ENCODE measurements around the gene MCAT.

MCAT gene, protein sequence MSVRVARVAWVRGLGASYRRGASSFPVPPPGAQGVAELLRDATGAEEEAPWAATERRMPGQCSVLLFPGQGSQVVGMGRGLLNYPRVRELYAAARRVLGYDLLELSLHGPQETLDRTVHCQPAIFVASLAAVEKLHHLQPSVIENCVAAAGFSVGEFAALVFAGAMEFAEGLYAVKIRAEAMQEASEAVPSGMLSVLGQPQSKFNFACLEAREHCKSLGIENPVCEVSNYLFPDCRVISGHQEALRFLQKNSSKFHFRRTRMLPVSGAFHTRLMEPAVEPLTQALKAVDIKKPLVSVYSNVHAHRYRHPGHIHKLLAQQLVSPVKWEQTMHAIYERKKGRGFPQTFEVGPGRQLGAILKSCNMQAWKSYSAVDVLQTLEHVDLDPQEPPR

DNA sequence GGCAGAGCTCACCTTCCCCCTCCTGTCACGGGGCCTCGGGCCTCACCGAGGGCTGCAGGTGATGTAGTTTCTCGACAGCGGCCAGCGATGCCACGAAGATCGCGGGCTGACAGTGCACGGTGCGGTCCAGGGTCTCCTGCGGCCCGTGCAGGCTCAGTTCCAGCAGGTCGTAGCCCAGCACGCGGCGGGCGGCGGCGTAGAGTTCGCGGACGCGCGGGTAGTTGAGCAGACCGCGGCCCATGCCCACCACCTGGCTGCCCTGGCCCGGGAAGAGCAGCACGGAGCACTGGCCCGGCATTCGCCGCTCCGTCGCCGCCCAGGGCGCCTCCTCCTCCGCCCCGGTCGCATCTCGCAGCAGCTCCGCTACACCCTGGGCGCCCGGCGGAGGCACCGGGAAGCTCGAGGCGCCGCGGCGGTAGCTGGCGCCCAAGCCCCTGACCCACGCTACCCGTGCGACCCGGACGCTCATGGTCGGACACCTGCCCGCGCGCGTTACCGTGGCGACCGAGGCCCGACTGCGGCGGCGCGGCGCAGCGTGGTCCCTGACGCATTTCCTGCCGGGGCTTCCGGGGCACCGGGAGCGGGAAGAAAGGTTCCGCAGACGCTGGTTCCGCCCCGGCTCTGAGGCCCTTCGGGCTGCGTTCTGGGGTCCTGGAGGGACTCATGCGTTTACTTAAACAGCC is at the start of gene MCAT:
Gene MCAT, minus strand, starts transcription at position 519 of the 683 bp plus-strand sequence. Its CDS starts 50 bp downstream, at position 469.
- DNase-seq (ENCODE audit: low read depth), result peak; percentile 67

DNA sequence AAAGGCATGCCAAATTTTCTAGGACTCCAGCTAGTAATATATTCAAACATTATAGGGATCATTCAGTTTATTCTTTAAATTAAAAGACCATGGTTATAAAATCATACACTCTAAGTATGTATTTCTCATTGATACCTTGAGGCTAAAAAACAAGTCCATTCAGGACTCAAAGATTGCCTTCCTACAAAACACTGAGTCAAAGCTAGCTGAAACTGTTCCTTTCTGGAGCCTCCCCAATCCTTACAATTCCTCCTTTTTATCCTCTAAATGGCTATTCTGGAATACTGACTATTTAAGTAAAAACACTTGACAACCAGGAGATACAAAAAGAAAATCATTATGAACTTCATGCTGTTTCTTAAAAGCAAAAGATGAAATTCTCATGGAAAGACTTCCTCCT is 48.6 kb upstream of the MCAT start:
- DNase-seq (ENCODE audit: low read depth), result no peak

DNA sequence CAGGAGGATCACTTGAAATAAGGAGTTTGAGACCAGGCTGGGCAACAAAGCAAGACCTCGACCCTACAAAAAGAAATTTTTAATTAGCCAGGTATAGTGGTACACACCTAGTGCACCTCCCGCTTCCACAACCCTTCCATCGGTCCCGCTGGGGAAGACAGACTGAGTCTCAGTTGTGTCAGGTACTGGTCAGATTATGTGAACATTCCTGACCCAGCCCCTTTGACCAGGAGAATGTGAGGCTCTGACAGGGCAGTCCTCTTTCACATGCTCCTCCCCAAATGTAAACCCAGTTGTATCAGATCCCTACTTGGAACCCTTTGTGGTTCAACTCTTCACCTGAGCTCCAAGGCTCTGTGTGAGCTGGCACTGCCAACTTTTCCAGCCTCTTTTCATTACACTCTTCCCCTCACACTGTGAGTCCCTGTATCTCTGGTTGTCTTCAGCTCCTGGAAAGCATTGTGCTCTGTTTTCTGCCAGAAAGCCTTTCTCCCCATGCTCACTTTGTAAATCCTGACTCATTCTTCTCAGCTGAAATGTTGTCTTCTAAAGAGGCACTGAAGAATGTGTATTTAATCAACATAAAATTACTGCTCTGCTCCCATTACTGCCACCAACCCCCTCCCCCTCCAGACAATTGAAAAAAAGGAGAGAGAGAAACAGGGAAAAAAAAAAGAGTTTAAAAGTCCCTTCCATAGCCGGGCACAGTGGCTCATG is 45.8 kb upstream of the MCAT start:
- no peak for DNase-seq (ENCODE audit: low read depth)

DNA sequence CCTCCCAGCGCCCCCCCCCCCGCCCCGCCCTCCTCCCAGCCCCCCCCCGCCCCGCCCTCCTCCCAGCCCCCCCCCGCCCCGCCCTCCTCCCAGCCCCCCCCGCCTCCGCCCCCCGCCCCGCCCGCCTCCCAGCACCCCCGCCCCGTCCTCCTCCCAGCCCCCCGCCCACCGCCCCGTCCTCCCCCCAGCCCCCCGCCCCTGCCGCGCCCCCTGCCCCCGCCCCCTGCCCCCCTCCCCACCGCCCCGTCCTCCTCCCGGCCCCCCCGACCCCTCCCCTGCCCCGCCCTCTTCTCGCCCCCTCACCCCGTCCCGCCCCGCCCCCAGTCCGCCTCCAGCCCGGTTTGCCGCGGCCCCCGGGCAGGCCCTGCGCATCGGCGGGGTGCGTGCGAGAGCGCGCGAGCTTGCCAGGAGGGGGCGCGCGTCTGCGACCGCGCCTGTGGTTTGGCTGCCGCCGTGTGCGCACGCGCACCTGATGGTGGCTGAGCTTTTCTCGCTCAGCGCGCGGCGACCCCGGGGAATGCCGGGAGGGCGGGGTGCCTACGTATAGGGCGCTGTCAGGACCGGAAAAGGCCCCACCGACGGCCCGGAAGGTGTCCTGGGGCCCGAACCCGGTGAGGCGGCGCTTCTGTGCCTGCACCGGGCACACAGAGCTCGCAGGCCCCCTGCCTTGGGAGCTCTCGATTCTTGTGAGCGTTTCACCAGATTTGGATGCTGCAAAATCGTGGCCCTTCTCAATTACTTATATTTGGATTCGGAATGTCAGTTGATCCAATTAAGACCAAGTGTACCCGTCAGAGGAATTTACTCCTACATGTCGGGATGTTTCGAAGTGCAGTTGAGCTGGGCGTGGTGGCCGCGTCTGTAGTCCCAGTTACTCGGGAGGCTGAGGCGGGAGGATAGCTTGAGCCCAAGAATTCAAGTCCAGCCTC is 44.2 kb upstream of the MCAT start:
- peak; percentile 91 for DNase-seq (ENCODE audit: low read depth)

DNA sequence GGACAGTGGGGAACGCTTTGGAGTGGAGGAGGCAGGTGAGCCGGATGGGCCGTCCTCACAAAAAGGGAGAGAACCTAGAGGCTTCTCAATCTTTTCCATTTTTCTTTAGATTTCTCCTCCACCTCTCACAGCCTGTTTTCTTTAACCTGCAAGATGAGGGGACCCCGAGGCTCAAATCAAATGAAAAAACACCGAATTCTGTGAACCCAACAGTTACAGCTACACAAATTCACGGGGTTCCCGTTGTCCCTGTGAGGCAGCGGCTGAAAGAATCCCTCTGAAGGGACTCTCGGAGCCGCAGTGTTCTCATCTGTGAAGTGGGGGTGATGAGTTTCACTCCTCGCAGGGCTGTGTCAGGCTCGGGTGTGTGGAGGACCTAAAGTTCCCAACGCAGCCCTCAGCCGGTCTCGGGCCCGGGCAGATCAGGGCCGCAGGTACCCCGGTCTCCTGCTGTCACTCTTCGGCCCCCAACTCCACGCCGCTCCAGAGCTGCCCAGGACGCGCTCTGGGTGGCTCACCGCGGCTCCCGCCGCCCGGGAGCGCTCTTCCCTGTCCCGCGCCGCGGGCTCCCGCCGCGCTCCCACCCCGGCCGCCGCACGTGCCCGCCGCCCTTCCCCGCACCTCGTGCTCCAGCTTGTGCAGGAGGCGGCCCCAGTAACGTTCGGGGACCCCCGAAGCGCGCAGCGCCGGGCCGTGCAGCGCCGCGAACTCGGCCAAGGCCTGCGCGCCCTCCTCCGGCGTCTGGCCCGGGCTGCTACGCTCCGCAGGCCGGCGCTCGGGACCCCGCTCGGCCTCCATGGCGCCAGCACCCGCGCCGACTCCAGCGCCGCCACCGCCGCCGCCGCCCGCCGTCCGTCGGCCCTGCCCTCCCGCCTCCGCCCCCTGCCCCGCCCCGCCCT is 43.3 kb upstream of the MCAT start, which contains the start of gene TTLL12:
Gene TTLL12, minus strand, starts transcription at position 863 of the 899 bp plus-strand sequence. Its CDS starts 65 bp downstream, at position 798.
- DNase-seq (ENCODE audit: low read depth), result no peak

DNA sequence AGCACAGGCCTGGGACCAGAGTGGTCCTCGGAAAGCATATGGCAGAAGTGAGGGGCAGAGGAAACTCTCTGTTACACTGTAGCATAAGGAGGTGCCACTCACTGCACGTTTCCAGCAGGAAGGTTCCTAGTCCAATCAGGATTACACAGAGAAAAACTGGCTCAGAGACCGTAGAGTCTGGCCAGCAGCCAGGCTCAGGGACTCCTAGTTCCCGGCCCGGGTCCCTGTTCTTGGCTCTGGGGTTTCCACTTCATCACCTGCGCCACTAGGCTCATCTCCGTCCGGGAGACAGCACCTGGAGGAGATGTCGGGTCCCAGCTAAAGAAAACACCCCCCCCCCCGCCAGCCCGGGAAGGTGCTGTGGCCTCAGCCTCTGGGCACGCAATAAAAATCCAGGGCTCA is 42.7 kb upstream of the MCAT start:
- no peak for DNase-seq (ENCODE audit: low read depth)

DNA sequence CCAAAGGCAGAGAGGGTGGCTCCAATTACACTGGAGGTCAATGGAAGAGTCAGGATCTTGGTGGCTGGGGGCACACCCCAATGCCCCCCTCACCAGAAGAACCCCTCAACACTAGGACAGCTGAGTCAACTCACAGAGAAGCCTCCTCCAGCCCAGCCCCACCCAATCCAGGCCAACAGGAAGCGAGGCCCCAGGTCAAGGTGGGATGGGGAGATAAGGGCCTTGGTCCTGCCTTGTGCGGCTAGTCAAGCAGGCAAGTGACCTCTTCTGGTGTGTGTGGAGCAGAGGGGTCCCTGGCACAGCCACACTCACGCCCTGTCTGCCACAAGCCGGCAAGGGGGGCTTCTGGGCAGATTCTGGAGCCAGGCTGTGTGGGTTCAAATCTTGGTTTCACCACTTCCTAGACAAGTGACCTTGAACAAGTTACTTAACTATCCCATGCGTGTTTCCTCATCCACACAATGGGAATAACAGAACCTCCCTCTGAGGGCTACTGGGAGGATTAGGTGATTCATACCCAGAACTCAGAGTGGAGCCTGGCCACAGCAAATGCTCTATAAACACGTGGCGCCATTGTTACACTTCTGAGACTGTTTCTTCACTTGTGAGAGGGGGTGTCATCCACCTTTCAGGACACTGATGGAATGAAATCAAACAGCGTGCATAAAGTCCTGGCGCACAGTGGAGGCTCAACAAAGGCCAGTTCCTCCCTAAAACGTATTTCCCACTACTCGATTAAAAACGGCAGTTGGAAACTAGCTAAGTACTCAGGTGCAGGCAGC is 40.5 kb upstream of the MCAT start:
- DNase-seq (ENCODE audit: low read depth), result no peak

DNA sequence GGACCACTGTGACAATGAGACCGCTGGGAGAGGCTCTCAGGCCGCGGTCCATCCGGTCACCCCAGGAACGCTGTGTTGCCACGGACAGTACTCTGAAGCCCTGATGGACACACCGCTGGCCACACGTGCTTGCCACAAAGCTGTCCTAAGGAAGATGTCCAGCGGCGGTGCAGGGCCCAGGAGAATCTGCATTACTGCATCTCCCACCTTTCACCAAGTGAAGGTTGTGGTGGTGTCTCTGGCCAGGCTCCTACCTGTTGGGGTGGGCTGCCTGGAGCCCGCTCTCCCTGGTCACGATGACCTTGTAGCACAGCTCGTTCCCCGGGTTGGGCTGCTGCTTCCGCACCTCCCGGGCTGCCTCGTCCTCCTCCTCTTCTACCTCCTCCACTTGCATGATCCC is 39.5 kb upstream of the MCAT start:
- DNase-seq (ENCODE audit: low read depth), result no peak

DNA sequence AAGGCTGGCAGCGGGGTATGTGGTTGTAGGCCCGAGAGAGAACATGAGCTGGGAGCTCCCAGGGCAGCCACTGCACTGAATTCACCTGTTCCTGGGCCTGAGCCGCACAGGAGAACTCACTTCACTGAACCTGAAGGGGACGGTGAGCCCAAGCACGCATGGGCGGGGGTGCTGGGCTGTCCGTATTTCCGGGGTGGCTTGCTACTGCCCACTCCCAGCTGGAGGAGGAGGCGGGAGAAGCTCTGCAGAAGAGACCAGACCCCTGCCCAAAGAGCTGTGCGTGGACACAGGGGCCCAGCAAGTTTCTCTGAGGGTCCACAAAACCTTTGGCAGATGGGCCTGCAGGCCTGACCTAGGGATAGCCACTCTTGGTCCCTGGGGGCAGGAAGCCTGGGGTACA is 38.9 kb upstream of the MCAT start:
- DNase-seq (ENCODE audit: low read depth), result no peak

DNA sequence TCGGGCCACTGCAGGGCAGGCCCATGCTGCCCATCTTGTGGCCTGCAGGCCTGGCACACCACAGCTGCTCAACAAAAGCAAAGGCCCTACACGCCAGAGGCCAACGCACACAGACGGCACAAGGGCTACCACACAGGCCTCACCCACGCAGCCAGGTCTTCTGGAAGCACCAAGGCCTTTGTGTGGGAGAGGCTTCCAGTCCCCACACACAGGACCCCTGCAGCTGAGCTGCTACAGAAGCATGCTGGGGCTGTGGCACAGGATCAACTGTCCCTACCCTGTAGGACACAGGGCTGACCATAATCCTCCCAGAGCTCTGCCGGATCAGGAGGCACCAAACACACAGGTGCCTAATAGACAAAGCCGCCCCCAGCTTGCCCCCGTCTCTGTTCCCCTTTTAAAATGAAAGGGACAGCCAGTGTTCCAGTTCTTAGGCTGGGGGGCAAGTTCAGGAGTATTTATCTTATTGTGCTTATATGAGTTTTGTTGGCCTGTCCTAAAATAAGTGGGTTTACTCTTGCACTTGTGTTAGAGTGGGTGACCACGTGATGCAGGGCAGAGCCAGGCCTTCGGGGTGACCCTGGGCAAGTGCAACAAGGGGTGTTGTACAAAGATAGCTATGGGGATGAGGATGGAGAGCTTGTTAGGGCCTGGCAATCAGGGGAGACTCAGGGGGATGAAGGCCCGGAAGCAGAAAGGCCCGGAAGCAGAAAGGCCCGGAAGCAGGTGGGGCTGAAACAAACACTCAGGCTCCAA is 38.3 kb upstream of the MCAT start:
- no peak for DNase-seq (ENCODE audit: low read depth)

DNA sequence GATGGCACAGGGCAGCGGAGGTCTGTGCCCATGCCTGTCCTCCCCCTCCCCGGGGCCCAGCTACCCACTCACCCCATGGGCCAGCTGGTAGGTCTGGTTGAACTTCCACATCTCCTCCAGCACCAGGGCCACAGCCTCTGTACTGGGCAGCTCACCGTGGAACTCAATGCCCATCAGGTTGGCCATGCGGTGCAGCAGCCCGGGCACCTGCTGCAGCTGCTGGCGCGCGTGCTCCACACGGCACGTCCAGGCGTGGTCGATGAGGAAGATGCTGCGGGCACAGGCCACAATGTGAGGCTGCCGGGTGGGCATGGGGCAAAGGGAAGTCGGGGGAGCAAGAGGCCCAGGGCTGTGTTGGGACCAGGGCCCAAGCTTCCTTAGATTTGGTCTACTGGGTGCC is 37.5 kb upstream of the MCAT start:
- no peak for DNase-seq (ENCODE audit: low read depth)

DNA sequence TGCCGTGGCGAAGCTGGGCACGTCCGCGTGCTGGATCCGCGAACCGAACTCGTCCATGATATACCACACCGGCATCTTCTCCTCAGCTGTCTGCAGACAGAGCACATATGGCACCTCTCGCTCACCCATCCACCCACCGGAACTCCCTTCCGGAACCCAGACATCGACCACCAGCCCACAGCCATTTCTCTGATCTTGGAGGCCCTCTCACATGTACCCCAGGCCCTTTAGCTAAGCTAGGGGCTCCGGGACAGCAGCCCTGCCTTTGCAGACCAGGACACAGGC is 36.7 kb upstream of the MCAT start:
- no peak for DNase-seq (ENCODE audit: low read depth)

DNA sequence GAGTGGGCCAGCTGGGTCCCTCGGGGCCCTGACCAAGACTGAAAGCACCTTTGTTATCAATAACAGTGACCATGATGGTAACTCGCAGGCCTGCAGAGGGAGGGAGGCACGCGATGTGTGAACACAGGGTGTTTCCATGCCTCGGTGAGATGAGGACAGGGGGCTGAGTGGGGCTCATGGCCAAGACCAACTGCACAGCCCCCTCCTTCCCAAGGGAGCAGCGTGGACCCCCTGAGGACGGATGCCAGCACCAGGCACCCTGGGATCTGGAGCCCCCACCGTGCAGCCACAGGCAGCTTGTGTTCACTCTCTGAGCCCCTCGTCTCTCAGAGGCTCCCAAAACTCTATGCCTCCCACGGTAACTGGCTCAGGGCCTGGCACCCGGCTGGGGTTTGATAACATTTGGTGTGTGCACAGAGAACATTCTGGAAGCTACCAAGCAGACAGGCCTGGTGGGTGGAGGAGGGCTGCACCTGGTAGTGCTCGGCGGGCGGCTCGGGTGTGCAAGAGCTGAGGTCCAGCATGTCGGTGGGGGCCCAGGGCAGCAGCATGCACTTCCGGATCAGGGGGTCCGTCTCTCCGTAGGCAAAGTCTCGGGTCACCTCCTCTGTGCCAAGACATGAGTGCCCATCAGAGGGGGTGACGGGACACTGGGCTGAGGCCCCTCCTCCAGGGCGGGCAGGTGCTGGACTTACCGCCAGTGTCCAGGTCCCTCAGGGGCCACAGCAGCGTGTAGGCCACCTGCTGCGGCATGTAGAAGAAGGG is 36.1 kb upstream of the MCAT start:
- no peak for DNase-seq (ENCODE audit: low read depth)

DNA sequence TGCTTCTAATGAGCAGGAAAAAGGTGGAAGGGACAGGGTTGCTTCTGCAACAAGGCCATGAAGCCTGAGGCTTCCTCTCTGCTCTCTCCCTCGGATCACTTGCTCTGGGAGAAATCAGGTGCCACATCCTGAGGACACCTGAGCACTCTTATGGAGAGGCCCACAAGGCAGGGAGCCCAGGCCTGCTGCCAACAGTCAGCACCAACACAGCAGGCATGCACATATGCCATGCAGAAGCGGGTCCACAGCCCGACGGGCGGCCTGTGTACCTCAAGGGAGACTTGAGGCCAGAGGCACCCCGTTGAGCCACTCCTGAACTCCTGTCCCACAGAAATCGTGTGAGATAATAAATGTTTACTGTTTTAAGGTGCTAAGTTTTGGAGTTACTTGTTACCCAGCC is 34.3 kb upstream of the MCAT start:
- no peak for DNase-seq (ENCODE audit: low read depth)

DNA sequence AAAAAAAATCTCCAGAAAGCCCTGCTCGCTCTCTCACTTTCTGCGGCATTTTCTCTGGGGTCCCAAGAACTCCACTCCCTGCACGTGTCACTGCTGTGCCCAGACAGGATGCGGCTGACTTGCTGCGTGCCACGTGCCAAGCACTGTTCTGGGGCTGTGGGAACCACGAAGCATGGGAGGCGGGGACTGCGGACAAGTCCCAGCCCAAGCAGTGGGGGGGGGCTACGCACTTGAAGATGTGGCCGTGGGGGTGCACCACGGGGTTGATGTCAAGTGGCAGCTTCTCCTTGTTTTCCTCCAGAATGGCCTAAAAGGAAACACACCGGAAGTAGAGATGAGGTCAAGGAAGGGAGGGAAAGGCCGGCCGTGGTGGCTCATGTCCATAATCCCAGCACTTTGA is 32.9 kb upstream of the MCAT start:
- DNase-seq (ENCODE audit: low read depth), result no peak

DNA sequence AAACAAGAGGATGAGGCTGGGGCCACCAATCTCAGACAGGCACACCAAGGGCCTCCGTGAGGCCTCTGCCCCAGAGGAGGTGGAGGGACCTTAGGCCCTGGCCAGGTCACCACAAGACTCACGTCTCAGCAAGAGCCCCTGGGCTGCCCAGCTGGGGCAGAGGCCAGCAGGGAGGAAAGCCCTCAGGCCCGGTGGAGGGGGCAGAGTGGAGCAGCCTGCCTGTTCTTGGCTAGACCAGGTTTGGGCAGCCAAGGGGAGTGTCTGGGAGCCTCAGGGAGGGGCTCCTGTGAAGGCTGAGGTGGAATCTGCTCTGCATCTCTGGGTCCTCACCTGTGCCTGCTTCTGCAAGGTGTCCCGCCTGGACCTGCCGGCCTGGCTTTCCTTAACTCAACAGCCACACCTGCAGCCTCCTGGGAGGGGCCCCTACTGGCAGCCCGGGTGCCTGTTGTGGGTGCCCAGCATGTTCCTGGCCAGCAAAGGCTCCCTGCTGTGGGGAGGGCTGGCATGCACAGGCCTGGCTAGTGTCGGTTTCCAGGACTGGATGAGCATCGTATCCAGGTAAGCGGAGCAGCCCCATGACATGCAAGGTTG is 31.8 kb upstream of the MCAT start:
- no peak for DNase-seq (ENCODE audit: low read depth)

DNA sequence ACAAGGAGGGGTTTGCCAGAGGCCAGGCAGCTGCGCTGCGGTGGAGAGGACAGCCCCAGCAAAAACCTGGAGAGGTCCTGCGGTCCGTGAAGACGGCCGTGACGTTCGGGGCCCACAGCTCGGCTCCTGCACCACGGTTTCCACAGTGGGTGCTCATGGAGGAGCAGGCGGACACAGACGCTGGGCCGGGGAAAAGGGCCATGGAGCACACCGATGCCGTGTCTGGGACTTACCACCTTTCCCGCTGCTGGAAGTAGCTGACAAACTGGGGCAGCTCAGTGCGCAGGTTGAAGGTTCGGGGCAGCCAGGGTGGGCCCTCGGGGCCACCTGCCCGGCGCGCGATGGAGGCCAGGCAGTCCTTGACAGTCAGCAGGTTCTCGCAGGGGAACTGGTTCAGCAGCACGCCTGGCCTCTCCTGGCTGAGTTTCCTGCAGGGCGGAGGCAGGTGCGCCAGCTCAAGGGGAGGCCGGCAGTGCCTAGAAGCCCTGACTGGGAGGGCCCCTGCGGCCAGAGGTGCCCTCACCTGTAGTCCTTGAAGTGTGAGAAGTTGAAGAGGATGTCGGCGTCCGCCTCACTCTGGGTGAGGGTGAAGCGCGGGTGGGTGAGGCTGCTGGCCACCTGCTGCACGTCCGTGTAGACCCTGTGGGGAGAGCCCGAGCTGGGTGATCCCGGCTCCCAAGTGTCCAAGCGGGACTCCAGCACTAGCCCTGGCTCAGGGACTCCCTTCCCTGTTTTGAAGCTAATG is 30.9 kb upstream of the MCAT start:
- DNase-seq (ENCODE audit: low read depth), result no peak

DNA sequence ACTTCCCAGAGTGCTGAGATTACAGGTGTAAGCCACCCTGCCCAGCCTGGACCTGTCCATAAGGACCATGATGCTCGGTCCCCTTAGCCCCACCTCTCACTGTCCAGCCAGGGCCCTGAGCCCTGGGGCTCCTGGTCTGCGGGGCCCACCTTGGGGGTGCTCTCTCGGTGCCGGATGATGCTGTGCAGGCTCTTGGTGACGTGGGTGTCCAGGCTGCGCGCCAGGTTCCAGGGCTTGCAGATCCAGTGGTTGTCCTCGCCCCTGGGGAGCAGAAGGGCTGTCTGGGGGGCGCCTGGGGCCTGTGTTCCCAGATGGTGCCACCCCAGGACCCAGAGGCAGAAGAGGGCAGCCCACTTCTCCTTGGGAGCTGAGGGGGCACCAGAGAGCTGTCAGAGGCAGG is 30.4 kb upstream of the MCAT start:
- DNase-seq (ENCODE audit: low read depth), result no peak
